ENCODE measurements around the gene FAM20C.

The FAM20C gene

DNA sequence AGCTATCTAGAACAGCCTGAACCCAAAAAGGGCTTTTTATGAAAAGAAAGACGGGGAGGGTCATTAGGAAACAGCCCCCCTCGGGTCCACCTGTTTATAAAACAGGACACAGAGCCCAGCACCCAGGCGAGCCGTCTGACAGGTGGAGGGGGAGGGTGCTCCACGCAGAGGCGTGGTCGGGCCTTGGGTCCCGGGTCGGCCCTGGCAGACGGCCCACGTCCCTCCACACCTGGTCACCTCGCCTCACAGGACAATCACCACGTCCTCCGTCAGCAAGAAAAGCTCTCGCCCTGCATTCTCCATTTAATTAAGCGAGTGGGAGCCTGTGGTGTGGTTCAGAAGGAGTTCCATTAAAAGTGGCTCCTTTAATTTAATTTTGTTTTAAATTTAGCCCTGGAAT is 55.3 kb downstream of the FAM20C start:
- DNase-seq = no peak

DNA sequence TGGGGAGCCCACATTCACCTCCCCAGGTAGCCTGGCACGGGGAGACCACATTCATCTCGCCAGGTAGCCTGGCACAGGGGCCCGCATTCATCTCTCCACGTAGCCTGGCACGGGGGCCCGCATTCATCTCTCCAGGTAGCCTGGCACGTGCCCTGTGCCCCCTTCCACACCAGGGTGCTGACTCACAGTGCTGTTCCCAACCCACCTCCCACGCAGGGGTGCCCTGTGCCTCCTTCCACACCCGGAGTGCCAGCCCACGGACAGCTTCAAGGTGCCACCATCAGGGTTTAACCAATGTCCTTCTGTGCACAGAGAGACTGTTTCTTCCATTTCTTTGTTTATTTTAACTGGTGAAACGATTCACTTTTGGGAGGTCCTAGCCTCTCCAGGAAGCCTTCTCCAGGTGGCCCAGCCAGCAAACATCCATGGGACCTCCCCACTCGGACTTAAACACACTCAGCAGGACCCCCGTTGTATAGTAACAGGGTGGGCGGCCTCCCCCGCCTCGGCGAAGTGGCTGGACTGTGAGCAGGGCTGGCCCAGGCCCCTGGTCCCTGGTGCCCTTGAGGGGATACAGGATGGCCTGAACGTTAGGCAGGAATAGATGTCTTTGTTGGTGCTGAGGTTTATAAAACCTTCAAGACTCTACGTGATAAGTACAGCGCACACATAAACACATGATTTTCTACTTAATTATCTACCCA is 56.5 kb downstream of the FAM20C start:
- no peak for DNase-seq

DNA sequence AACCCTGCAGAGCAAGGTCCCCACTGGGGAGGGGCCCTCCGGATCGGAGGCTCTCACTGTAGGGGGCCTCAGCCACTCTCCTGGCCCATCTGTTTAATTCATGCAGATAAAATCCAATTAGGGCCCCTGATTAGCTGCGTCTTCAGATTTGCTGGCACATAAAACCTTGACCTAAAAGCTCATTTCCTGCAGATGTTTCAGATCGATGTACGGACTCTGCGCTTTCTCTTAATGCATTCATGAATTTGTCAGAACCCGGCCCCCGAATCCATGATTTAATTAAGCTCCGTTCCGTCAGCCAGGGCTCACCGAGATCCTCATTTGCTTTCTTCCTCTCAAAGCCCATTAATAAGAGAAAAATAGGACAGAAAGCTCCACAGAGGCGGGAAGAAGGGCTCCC is 57.6 kb downstream of the FAM20C start:
- DNase-seq = no peak

DNA sequence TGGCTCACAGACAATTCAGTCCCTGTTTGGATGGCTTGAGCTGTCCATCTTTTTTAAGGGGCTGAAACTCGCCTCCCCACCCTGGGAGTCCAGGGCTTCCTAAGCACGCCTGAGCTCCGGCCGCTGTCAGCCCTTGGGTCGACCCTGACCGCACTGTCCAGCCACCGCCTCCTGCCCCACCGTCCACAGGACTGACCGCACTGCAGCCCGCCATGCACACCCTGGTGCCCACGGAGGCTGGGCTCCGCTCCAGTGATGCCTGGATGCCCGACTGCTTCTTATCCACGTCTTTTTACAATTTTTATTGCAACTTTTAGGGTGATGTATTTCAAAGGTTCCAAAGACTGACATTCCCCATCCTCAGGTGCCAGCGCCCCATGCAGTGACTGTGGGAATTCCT is 58.2 kb downstream of the FAM20C start:
- DNase-seq = no peak

DNA sequence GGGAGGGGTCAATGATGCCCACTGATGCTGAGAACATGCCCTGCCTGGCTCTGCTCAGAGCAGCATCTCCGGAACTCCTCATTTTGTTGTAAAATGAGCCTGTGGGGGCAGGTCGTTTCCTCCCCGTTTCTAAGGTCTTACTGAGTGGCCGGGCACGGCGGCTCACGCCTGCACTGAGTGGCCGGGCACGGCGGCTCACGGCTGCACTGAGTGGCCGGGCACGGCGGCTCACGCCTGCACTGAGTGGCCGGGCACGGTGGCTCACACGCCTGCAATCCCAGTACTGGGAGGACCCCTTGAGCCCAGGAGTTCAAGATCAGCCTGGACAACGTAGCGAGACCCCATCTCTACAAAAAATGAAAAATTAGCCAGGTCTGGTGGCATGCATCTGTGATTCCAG is 58.6 kb downstream of the FAM20C start:
- no peak for DNase-seq

DNA sequence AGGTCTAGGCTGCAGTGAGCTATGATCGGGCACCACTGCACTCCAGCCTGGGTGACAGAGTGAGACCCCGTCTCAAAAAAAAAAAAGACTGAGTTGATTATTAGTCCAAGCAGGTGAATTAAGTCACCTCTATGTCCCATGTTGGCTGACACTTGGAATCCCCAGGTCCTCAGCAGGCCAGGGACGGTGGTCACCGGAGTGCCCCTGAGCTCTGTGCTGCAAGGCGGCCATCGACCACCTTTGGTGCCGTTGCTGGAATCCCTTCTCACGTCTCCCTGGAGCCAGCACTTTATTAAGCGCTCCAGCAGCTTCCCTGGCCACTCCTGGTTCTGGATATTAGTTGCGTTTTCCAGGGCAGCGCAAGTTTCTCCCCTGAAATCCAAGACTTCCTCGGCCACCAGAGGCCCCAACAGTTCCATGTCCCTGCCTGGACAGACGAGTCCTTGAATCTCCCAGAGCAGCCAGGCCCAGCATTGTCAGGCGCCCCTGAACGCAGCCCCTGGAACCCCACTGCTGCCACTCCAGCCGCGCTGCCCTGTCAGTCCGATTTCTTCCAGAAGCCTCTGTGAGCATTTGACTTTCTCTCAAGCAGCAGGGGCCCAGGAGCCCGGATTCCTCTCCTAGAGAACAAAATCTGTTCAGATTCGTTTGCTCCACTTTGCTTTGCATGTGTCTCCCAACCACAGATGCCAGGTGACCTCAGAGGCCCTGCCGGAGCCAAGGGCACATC is 59.2 kb downstream of the FAM20C start:
- DNase-seq = no peak

DNA sequence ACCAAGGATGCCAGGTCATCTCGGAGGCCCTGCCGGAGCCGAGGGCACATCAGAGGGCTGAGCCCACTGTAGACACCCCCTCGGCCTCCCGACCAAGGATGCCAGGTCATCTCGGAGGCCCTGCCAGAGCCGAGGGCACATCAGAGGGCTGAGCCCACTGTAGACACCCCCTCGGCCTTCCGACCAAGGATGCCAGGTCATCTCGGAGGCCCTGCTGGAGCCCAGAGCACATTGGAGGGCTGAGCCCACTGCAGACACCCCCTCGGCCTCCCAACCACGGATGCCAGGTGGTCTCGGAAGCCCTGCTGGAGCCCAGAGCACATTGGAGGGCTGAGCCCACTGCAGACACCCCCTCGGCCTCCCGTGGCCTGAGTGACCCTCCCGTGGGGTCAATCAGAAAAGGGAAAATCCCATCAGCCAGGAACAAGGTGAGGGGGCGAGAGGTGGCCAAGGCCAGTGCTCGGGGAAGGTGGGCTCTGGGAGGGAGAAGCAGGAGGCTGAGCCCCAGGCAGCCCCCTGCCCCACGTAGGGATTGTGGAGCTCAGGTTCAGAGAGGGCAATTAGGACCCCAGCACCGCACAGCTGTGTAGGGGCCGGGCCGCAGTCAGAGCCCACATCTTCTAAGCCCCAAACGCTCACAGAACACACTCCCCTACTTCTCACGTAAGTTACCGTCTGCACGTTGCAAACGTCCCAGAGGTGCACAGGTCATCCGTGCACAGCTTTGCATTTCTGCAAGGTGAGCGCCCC is 60.0 kb downstream of the FAM20C start:
- no peak for DNase-seq

DNA sequence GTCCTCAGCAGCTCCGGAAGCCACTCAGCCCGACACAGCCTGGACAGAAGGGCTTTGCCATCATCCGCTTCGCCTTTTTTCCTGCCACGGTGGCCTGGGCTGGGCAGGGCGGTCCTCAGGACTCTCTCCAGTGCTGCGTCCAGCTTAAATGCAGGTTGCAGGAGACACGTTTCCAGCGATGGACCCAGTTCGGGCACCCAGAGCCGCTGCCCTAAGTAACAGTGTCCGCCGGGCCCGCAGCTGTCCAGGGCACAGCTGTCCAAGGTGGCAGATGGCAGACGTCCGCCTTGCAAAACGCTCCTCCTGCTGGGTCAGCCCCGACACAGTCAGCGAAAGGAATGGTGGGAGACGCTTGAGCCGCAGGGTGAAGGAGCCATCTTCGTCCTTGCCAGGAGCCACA is 60.6 kb downstream of the FAM20C start:
- no peak for DNase-seq

DNA sequence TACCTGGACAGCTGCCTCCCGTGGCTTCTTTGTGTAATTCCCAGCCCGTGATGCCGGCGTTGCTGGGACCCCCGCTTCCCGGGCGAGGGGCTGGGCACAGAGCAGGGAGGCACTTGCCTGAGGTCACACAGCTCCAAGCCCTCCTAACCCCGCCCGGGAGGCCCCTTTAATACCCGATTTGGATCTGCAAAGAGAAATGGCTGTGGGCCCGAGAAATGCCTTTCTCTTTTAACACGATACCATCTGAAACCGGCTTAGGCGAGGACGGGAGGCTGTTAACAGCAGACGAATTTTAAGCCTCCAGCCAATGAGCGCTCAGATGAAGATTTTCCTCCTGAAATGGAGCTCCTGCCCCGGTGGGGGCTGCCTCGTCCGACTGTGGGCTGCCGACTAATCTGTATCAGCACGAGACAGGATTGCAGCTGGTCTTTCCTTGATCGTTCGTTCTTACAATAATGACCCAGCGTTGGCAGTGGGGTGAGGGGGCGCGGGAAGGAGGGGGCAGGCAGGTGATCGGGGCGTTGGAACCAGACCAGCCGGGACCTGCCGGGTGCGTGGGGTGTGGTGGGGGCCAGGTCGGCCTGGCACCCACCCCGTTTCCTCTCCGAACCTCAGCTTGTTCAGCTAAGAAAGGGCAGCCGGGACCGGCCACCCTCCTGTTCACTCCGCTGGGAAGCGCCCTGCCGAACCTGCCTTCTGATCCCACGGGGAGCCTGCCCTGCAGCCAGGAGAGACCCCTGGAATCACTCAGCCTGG is 61.4 kb downstream of the FAM20C start:
- DNase-seq = no peak

DNA sequence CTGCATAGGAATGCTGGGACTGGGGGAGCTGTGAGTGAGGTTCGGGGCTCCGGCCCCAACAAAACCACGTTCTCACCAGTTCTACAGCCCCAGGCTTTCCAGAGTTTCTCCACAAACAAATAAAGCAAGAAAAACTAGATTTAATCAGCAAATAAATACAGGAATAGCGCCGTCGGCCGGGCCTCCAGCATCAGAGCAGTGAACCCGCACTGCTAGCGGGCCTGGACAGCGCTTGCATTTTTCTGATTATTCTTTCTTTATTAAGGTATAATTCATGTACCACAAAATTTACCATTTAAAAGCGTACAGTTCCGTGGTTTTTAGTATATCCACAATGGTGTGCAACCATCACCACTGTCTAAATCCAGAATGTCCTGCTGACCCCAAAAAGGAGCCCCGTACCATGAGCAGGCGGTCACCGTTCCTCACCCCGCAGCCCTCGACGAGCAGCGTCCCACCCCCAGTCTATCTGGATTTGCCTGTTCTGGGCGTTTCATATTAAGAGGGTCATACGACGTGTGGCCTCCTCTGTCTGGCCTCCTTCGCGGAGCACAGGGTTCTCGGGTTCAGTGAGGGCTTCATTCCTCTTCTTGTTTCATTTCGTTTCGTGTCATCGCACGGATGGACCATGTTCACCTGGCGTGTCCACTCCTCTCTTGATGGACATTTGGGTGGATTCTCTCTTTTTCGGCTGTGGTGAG is 62.1 kb downstream of the FAM20C start:
- DNase-seq = no peak

DNA sequence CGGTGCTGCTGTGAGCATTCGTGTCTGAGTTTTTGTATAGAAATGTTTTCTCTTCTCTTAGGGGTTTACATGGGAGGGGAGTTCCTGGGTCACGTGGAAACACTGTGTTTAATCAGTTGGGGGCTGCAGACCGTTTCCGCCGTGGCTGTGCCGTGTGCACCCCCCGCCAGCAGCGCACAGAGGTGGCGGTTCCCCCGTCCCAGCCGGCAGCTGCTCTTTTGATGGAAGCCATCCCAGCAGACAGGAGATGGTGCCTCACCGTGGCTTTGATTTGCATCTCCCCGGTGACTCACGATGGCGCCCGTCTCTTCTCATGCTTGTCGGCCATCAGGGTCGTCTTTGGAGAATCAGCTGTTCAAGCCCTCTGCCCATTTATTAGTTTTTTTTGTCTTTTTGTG is 62.7 kb downstream of the FAM20C start:
- no peak for DNase-seq

DNA sequence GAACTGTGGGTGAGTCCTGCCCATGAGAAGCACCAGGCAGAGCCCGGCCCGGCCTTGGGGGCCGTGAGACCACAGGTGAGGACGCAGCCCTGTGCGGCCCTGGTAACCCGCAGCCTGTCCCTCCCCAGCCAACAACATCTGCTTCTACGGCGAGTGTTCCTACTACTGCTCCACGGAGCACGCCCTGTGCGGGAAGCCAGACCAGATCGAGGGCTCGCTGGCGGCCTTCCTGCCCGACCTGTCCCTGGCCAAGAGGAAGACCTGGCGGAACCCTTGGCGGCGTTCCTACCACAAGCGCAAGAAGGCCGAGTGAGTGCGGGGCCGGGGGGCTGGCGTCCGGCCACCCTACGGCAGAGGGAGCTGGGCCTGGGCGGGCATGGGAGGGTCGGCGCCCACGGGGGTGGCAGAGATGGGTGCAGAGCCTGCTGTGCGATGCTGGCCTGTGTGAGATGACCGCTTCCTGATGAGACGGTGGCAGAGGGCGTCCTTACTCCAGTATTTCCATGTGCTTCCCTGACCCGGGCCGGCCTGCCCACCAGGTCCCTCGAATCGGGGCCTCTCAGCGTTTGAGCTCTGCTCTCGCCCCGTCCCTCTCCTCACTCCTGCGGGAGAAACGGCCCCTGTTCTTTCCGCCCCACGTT is 63.5 kb downstream of the FAM20C start:
- DNase-seq = no peak

DNA sequence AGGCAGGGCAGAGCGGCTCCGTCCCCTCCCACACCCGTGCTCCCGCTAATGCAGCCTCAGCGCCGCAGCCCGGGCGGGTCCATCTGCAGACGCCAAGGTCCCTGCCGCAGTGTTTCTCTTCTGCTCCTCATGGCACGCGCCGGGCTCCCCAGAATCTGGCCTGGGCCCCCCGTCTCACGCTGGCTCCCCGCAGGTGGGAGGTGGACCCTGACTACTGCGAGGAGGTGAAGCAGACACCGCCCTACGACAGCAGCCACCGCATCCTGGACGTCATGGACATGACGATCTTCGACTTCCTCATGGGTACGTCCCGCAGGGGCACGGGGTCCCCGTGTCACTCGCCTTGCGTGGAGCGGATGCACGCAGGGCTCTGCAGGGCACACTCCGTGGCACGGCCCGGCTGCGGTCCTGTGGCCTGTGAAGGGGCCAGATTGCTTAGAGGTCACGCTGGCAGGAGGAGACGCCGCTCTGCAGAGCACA is 64.1 kb downstream of the FAM20C start:
- DNase-seq = no peak

DNA sequence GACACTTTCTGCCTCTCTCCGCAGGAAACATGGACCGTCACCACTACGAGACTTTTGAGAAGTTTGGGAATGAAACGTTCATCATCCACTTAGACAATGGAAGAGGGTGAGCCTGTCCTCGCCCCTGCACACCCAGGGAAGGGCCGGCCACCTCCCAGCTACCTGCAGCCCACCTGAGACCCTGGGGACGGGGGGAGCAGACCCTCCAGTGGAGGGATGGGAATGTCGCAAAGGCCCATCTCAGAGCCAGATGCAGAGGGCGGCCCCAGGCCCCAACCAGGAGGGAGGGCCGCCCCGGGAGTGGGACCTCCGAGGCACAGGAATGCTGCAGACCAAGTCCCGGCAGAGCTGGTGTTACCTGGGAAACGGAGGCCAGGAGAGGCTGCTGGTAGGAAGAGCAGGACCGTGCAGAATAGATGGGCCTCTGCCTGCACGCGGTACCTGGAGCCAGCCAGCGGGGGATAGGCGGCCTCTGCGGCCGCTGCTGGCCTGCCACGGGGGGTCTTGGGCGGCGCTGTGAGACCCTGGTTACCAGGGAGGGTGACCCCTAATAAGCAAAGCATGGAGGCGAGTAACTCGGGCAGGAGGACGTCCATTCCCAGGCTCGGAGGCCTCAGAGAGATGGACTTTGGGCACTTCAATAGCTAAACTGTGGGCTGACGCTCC is 64.7 kb downstream of the FAM20C start:
- DNase-seq = no peak

DNA sequence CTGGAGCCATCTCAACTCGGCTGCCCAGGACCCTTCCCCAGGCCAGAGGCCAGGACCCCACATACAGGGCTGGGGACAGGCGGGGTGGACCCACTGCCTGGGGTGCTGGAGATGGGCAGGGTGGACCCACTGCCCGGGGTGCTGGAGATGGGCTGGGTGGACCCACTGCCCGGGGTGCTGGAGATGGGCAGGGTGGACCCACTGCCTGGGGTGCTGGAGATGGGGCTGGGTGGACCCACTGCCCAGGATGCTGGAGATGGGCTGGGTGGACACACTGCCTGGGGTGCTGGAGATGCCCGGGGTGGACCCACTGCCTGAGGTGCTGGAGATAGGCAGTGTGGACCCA is 65.2 kb downstream of the FAM20C start:
- no peak for DNase-seq

DNA sequence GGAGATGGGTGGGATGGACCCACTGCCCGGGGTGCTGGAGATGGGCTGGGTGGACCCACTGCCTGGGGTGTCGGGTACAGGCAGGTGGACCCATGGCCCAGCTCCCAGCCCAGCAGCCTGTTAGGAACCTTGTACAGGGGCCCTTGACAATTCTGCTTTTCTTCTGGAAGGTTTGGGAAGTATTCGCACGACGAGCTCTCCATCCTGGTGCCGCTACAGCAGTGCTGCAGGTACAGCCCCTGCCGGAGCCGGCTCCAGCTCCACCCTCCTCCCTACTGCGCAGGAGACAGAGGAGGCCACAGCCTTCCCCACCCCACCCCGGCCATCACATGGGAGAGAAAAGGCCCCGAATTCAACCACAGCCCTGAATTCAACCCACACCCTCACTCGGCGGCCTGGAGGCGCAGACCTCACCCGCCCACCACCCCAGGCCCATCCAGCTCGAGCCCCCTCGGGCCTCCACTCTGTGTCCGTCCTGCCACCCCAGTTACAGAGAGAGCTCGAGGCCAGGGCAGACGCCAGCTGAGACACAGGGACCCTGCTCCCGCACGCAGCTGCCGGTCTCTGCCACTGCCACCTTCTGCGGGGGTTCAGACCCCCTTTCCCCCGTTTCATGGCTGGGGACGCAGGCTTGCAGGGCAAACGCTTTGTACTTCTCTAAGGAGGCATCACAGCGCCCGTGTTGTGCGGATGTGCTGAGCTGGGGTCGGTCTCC is 66.3 kb downstream of the FAM20C start:
- DNase-seq = no peak

DNA sequence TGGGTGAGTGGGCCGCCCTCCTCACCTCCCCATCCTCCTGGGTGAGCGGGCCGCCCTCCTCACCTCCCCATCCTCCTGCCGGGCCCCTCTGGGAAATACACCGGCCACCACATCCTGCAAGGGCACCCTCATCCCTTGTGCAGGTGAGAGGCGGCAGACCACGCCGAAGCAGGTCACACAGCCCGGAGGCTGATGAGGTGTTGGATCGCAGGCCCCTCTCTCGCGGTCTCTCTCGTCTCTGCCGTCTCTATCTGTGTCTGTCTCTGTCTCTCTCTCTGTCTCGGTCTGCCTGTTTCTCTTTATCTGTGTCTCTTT is 66.8 kb downstream of the FAM20C start:
- DNase-seq = no peak

DNA sequence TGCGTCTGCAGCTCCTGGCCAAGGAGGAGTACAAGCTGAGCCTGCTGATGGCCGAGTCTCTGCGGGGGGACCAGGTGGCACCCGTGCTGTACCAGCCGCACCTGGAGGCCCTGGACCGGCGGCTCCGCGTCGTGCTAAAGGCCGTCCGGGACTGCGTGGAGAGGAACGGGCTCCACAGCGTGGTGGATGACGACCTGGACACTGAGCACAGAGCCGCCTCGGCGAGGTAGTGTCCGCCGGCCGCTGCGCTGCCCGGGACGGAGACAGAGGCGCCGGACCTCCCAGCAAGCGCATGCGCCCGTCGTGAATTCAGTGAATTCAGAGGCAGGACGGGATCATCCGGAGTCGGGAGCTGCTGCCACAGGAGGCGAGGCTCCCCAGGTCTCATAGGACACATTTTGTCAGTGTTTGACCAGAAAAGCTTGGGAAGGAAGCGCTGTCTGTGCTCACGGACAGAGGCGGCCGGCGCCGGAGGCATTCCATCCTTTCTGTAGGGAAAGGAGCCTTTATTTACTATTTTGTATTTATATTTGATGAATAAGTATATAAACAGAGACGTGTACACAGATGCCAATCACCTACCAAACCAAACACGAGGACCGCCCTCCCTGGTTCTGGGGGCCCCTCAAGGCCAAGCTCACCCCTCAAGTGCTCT is 67.5 kb downstream of the FAM20C start:
- no peak for DNase-seq

DNA sequence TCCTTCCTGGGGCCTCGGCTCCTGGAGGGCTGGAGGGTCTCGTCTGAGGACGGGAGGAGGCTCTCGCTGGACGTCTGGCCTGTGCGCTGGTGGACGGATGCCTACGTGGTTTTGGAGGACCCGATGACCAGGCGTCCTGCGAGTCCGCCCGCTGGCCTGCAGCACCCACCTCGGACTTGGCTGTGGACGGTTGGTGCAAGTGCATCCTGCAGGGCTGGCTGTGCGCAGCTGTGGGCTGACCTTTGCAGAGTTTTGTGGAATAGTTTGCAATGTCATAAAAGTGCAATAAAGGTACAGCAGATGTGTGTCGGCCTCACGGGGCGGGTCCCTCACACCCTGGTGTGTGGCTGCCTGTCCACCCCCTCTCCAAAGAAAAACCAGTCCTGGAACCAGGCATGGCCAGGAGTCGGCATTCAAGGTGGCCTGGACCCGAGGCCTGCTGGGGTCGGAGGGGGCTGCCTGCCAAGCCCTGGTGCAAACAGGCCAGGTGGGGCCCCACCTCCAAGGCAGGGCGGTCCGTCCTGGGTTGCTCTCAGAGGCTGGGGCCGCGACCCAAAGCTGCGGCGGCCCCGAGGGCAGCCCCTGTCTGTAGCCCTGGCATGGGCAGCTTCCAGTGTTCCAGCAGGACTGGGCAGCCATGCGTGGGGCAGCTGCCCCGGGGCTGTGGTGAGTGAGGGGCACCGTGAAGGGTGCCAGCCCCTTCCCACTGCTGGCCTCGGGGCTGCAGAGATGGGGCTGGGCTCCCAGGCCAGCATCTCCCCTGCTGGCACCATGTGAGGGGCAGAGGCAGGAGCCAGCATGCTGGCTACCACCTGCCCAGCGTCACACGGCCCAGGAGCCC is 68.3 kb downstream of the FAM20C start:
- no peak for DNase-seq
